HCT116 (cell line): ENCODE results near the gene HDAC2. TPM values are rescaled to one million over a fixed set of nuclear protein-coding genes. Genes with fewer than 3 reads are reported as not detected.

Experiments used
- ATAC-seq: fragments of 200-7000 bp; cut with Tn5 transposase; 2 replicates; pipeline ENCODE4 v1.9.1; 2020; ENCODE audit warnings: mild to moderate bottlenecking, moderate library complexity
- BruUV-seq: library from RNA; stranded (reverse); fragments of 400-500 nt; replicated peaks from 2 replicates; lab custom pipeline; 2021; lab: Mats Ljungman, UMichigan
- CTCF ChIA-PET: fragments of 300-600 bp; sonication (Branson Sonifier 250); formaldehyde crosslinking; loops from one replicate; lab custom pipeline; 2021; ENCODE audit warnings: antibody characterized with exemption; lab: Charles Lee
- POLR2A ChIA-PET: fragments of 300-600, 350-600 bp; sonication (Branson Sonifier 250); formaldehyde crosslinking; loops from one replicate; lab custom pipeline; 2021; ENCODE audit warnings: antibody characterized with exemption; lab: Charles Lee
- RAD21 ChIA-PET, 2 experiments: fragments of 300-600 bp; sonication (Branson Sonifier 250); formaldehyde crosslinking; loops; one replicate each; lab custom pipeline; 2023; ENCODE audit warnings: low total read pairs in 2 of 2; ENCODE audit not compliant: uncharacterized antibody in 2 of 2, unreplicated experiment in 2 of 2, low non-redundant PET in 1 of 2; lab: Charles Lee
- DNase-seq: peaks from one replicate; pipeline ENCODE4 v3.0.0-alpha.2; 2010; ENCODE audit warnings: low read depth, low spot score
- H2AFZ ChIP-seq: fragments of 200-600 bp; shearing (Covaris generic), sonication (generic); 2 replicates; pipeline ENCODE4 v1.6.1; 2017; ENCODE audit warnings: low read depth, mixed run types, mixed read lengths, antibody characterized with exemption, low read length; ENCODE audit not compliant: poor library complexity, severe bottlenecking
- H3K27ac ChIP-seq: 2 replicates; pipeline ENCODE4 v1.5.1; 2012; ENCODE audit warnings: low read depth, low read length
- H3K27me3 ChIP-seq: fragments of 200-600 bp; sonication (generic); 2 replicates; pipeline ENCODE4 v1.6.1; 2016; ENCODE audit warnings: mixed run types, low read length, mixed read lengths; ENCODE audit not compliant: insufficient read depth
- H3K36me3 ChIP-seq, 2 experiments: fragments of 200-500 bp in 1 of 2; fragments of 200-600 bp in 1 of 2; sonication (Bioruptor generic) in 1 of 2; sonication (generic) in 1 of 2; 2 replicates each; pipeline versions ENCODE4 v1.5.1 to v1.6.1; 2014 to 2016; ENCODE audit warnings: low read length in 2 of 2, inconsistent platforms in 1 of 2, mixed read lengths in 1 of 2, mixed run types in 1 of 2; ENCODE audit not compliant: insufficient read depth in 2 of 2, control insufficient read depth in 1 of 2
- H3K4me1 ChIP-seq, 2 experiments: fragments of 200-600 bp in 1 of 2; sonication (generic) in 1 of 2; 2 replicates each; pipeline versions ENCODE4 v1.5.1 to v1.6.1; 2012 to 2017; ENCODE audit warnings: low read length in 2 of 2, inconsistent platforms in 1 of 2, mild to moderate bottlenecking in 1 of 2, mixed read lengths in 1 of 2, mixed run types in 1 of 2, moderate library complexity in 1 of 2; ENCODE audit not compliant: insufficient read depth in 2 of 2, control insufficient read depth in 1 of 2
- H3K4me2 ChIP-seq: fragments of 200-600 bp; sonication (generic); 2 replicates; pipeline ENCODE4 v1.6.1; 2017; ENCODE audit warnings: mixed run types, low read length, mixed read lengths
- H3K4me3 ChIP-seq, 2 experiments: fragments of 200-600 bp in 1 of 2; sonication (generic) in 1 of 2; replicated peaks in 1 of 2; 2 replicates each; pipeline ENCODE4 v1.5.1; 2011 to 2016; ENCODE audit warnings: low read length in 2 of 2, control low read depth in 1 of 2, low read depth in 1 of 2, mild to moderate bottlenecking in 1 of 2, mixed read lengths in 1 of 2, mixed run types in 1 of 2
- H3K79me2 ChIP-seq: fragments of 200-600 bp; sonication (generic); 2 replicates; pipeline ENCODE4 v1.6.1; 2017; ENCODE audit warnings: mild to moderate bottlenecking, mixed run types, low read length, moderate library complexity, mixed read lengths; ENCODE audit not compliant: insufficient read depth
- H3K9ac ChIP-seq: fragments of 200-600 bp; sonication (generic); 2 replicates; pipeline ENCODE4 v1.6.1; 2016; ENCODE audit warnings: low read length, mixed read lengths
- H3K9me2 ChIP-seq: fragments of 200-600 bp; sonication (generic), shearing (Covaris generic); 2 replicates; pipeline ENCODE4 v1.6.1; 2017; ENCODE audit warnings: mixed run types, mild to moderate bottlenecking, moderate library complexity; ENCODE audit not compliant: insufficient read depth
- H3K9me3 ChIP-seq, 2 experiments: fragments of 200-500 bp in 1 of 2; fragments of 200-600 bp in 1 of 2; sonication (Bioruptor generic) in 1 of 2; sonication (generic) in 1 of 2; 2 replicates each; pipeline ENCODE4 v1.6.1; 2014 to 2017; ENCODE audit warnings: low read length in 2 of 2, mixed read lengths in 2 of 2, inconsistent platforms in 1 of 2, low read depth in 1 of 2, mild to moderate bottlenecking in 1 of 2, mixed run types in 1 of 2, moderate library complexity in 1 of 2; ENCODE audit not compliant: control insufficient read depth in 1 of 2, insufficient read depth in 1 of 2
- H4K20me1 ChIP-seq: fragments of 200-600 bp; sonication (generic), shearing (Covaris generic); 2 replicates; pipeline ENCODE4 v1.6.1; 2017; ENCODE audit warnings: mixed run types, mild to moderate bottlenecking, moderate library complexity; ENCODE audit not compliant: insufficient read depth
- ATF3 ChIP-seq: IDR thresholded peaks from 2 replicates; pipeline ENCODE4 v1.6.1; 2012
- CEBPB ChIP-seq: IDR thresholded peaks from 2 replicates; pipeline ENCODE4 v1.6.1; 2012; ENCODE audit warnings: low read depth
- CTCF ChIP-seq, 3 experiments: fragments of 200-600 bp in 1 of 3; sonication (generic) in 1 of 3; IDR thresholded peaks in 2 of 3; conservative IDR thresholded peaks in 1 of 3; 2 replicates each; pipeline ENCODE4 v1.5.1; 2012 to 2017; ENCODE audit warnings: low read depth in 2 of 3, low read length in 2 of 3, antibody characterized with exemption in 1 of 3, borderline replicate concordance in 1 of 3, control low read depth in 1 of 3, mild to moderate bottlenecking in 1 of 3, mixed read lengths in 1 of 3, mixed run types in 1 of 3, moderate library complexity in 1 of 3; ENCODE audit not compliant: insufficient read depth in 1 of 3
- ELF1 ChIP-seq: IDR thresholded peaks from 2 replicates; pipeline ENCODE4 v1.6.1; 2012; ENCODE audit warnings: low read depth, borderline replicate concordance
- EZH2 ChIP-seq: fragments of 200-600 bp; sonication (generic); IDR thresholded peaks from 2 replicates; pipeline ENCODE4 v1.6.1; 2017; ENCODE audit warnings: antibody characterized with exemption, mixed run types
- POLR2A ChIP-seq: IDR thresholded peaks from 2 replicates; pipeline ENCODE4 v1.7.0; 2011; ENCODE audit warnings: borderline replicate concordance; ENCODE audit not compliant: insufficient read depth, insufficient read length; ENCODE audit errors: extremely low read depth
- POLR2AphosphoS5 ChIP-seq: IDR thresholded peaks from 2 replicates; pipeline ENCODE4 v1.6.1; 2011; ENCODE audit warnings: mild to moderate bottlenecking, low read depth, low read length, moderate library complexity
- RAD21 ChIP-seq: IDR thresholded peaks from 2 replicates; pipeline ENCODE4 v1.6.1; 2012; ENCODE audit warnings: low read depth, mild to moderate bottlenecking
- REST ChIP-seq: IDR thresholded peaks from 2 replicates; pipeline ENCODE4 v1.6.1; 2012; ENCODE audit warnings: low read depth
- SIN3A ChIP-seq: IDR thresholded peaks from 2 replicates; pipeline ENCODE4 v1.6.1; 2012; ENCODE audit warnings: low read depth
- SRF ChIP-seq: IDR thresholded peaks from 2 replicates; pipeline ENCODE4 v1.6.1; 2012; ENCODE audit warnings: low read depth
- TCF7L2 ChIP-seq: IDR thresholded peaks from 2 replicates; pipeline ENCODE4 v1.7.0; 2011; ENCODE audit warnings: borderline replicate concordance, inconsistent platforms; ENCODE audit not compliant: insufficient read depth, insufficient read length; ENCODE audit errors: extremely low read depth
- ZBTB33 ChIP-seq: IDR thresholded peaks from 2 replicates; pipeline ENCODE4 v1.6.1; 2011; ENCODE audit warnings: mild to moderate bottlenecking, low read length, moderate library complexity; ENCODE audit not compliant: insufficient replicate concordance; ENCODE audit errors: extremely low read depth
- ZFX ChIP-seq: fragments of 450-650 bp; IDR thresholded peaks from 2 replicates; pipeline ENCODE4 v1.6.1; 2017
- intact Hi-C: fragments of 100-400 bp; cut with micrococcal nuclease; formaldehyde crosslinking; loops from 2 replicates; pipeline ENCODE4 v1.10.0; 2022
- total RNA-seq: library from RNA; stranded (reverse); gene quantifications from one replicate; pipeline ENCODE4 v1.2.1, GENCODE V29; 2021; ENCODE audit not compliant: unreplicated experiment

HDAC2 gene
- total RNA-seq, 1 experiment from 2014 or later, result 153 TPM

DNA sequence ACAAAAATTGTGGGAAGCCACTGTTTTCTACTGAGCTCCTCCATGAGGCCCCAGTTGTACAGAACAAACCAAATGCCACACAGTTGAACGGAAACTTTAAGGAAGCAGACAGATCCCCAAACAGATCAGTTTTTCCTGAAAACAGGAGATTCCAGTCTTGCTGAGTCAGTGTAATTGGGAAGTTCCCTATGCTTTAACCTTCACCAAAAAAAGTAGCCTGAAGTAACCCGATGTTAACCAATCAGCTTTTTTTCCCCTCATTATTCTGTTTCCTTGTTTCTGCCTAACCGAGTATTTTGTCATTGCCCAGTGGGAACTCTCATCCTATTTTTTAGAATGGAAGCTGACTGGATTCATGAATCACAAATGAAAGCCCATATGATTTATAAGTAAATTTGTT lies 77.1 kb downstream of the HDAC2 start:
- no TSS peak for BruUV-seq
- no peak for DNase-seq
- H3K79me2 ChIP-seq, result no peaks in the 10 kb centered on the region
- ChIA-PET RAD21 (no interaction called here), CTCF (no interaction called here)
- no peak overlapping the region for H2AFZ ChIP-seq
- no peaks in the 10 kb centered on the region for H3K27me3 ChIP-seq
- H3K4me3 ChIP-seq, result no peak overlapping the region
- H3K4me1 ChIP-seq, result no peaks in the 10 kb centered on the region
- H4K20me1 ChIP-seq, result no peaks in the 10 kb centered on the region
- no peak overlapping the region for H3K27ac ChIP-seq
- TF ChIP-seq POLR2A (no peak), ZFX (no peak), POLR2AphosphoS5 (no peak), CTCF (IDR thresholded peaks at IDR 0.05 in 2 of 3, conservative IDR thresholded peaks at IDR 0.05 in 1 of 3; ENCODE audit: borderline replicate concordance in 1 of 3, insufficient read depth in 1 of 3, low read depth in 2 of 3, low read length in 2 of 3) (no peak), SIN3A (no peak), ATF3 (no peak), CEBPB (no peak), ZBTB33 (no peak), REST (no peak), EZH2 (no peak), TCF7L2 (no peak), RAD21 (no peak), ELF1 (no peak), SRF (no peak)
- TF ChIP-seq, all 23 proteins: peak for 0
- H3K9me2 ChIP-seq, result no peaks in the 10 kb centered on the region; the same call in 1 of the 2 replicates
- no peak overlapping the region for H3K9ac ChIP-seq
- intact Hi-C loops, result no loop called here
- no peaks in the 10 kb centered on the region for H3K9me3 ChIP-seq
- no peaks in the 10 kb centered on the region for H3K36me3 ChIP-seq
- H3K4me2 ChIP-seq, result no peak overlapping the region
- POLR2A ChIA-PET, result no interaction called here
- ATAC-seq, result no peak
